B cell (primary cell): ENCODE data around the gene RIN3. TPM values are rescaled to one million over a fixed set of nuclear protein-coding genes. Genes with fewer than 3 reads are reported as not detected.
A peak's percentile ranks its signal among the peaks of the same experiment; 100 is the strongest.

Experiments used
- ATAC-seq: fragments of 200-7000 bp; cut with Tn5 transposase; one replicate; pipeline ENCODE4 v1.10.0; 2021; ENCODE audit warnings: low read depth, mild to moderate bottlenecking, moderate number of reproducible peaks, moderate library complexity
- CTCF ChIA-PET: fragments of 350-600 bp; sonication (Branson Sonifier 250); formaldehyde crosslinking; loops from one replicate; lab custom pipeline; 2021; ENCODE audit warnings: antibody characterized with exemption, inconsistent platforms; lab: Charles Lee
- POLR2A ChIA-PET: fragments of 350-600 bp; sonication (Branson Sonifier 250); formaldehyde crosslinking; loops from one replicate; lab custom pipeline; 2021; ENCODE audit warnings: antibody characterized with exemption; lab: Charles Lee
- DNase-seq: peaks from one replicate; pipeline ENCODE4 v3.0.0; 2013
- H2AFZ ChIP-seq: 2 replicates; pipeline ENCODE4 v1.6.1; 2012; ENCODE audit warnings: mild to moderate bottlenecking, low read depth, low read length; ENCODE audit not compliant: insufficient read depth, poor library complexity, severe bottlenecking
- H3K27ac ChIP-seq, 2 donors: 1 replicate in 1 of 2; 2 replicates in 1 of 2; pipeline ENCODE4 v1.5.1; 2012 to 2013; ENCODE audit warnings: low read length in 2 of 2, mild to moderate bottlenecking in 2 of 2, moderate library complexity in 1 of 2
- H3K27me3 ChIP-seq, 4 experiments: fragments of 200-600 bp in 1 of 4; sonication (generic) in 1 of 4; replicated peaks in 1 of 4; 1 replicate in 2 of 4; 2 replicates in 2 of 4; pipeline versions ENCODE4 v1.6.1 to v1.7.0; 2013 to 2016; ENCODE audit warnings: low read length in 3 of 4, mild to moderate bottlenecking in 2 of 4, mixed read lengths in 1 of 4, moderate library complexity in 1 of 4; ENCODE audit not compliant: insufficient read depth in 4 of 4, control insufficient read depth in 3 of 4; ENCODE audit errors: control extremely low read depth in 1 of 4
- H3K36me3 ChIP-seq, 2 experiments: replicated peaks in 1 of 2; 1 replicate in 1 of 2; 2 replicates in 1 of 2; pipeline versions ENCODE4 v1.6.1 to v1.7.1; 2013; ENCODE audit warnings: low read length in 1 of 2; ENCODE audit not compliant: insufficient read depth in 2 of 2, control insufficient read depth in 1 of 2; ENCODE audit errors: control extremely low read depth in 1 of 2, extremely low read depth in 1 of 2
- H3K4me1 ChIP-seq, 2 donors: fragments of 200-600 bp in 1 of 2; sonication (generic) in 1 of 2; 1 replicate in 1 of 2; 2 replicates in 1 of 2; pipeline versions ENCODE4 v1.5.1 to v1.6.1; 2013 to 2017; ENCODE audit warnings: low read length in 2 of 2; ENCODE audit not compliant: control insufficient read depth in 2 of 2, insufficient read depth in 2 of 2
- H3K4me2 ChIP-seq: replicated peaks from 2 replicates; pipeline ENCODE3; 2012; ENCODE audit warnings: mild to moderate bottlenecking, low read depth, low read length; ENCODE audit not compliant: poor library complexity, severe bottlenecking
- H3K4me3 ChIP-seq, 5 experiments: fragments of 200-600 bp in 1 of 5; sonication (generic) in 1 of 5; 1 replicate in 3 of 5; 2 replicates in 2 of 5; pipeline versions ENCODE4 v1.5.1 to v1.7.0; 2011 to 2016; ENCODE audit warnings: low read length in 4 of 5, mild to moderate bottlenecking in 4 of 5, low read depth in 2 of 5, control low read depth in 1 of 5, moderate library complexity in 1 of 5; ENCODE audit not compliant: insufficient read depth in 1 of 5; ENCODE audit errors: control extremely low read depth in 1 of 5, extremely low read depth in 1 of 5
- H3K79me2 ChIP-seq: fragments of 200-600 bp; sonication (generic); one replicate; pipeline ENCODE4 v1.6.0; 2016; ENCODE audit warnings: low read length; ENCODE audit not compliant: control insufficient read depth, insufficient read depth
- H3K9ac ChIP-seq: fragments of 200-600 bp; sonication (generic); 2 replicates; pipeline ENCODE4 v1.6.1; 2017; ENCODE audit warnings: mild to moderate bottlenecking, low read length, moderate library complexity
- H3K9me3 ChIP-seq, 3 donors: one replicate each; pipeline versions ENCODE4 v1.6.1 to v1.7.1; 2013; ENCODE audit warnings: low read length in 2 of 3; ENCODE audit not compliant: control insufficient read depth in 2 of 3, insufficient read depth in 1 of 3; ENCODE audit errors: control extremely low read depth in 1 of 3
- H4K20me1 ChIP-seq: 2 replicates; pipeline ENCODE4 v1.6.0; 2012; ENCODE audit warnings: mild to moderate bottlenecking, low read length; ENCODE audit not compliant: insufficient read depth, control insufficient read depth, poor library complexity, severe bottlenecking
- H3K27ac Mint-ChIP-seq: one replicate; pipeline ENCODE4 v1.8.0; 2021; ENCODE audit warnings: mixed read lengths
- H3K27me3 Mint-ChIP-seq: one replicate; pipeline ENCODE4 v1.8.0; 2021; ENCODE audit warnings: mixed read lengths
- H3K4me1 Mint-ChIP-seq: one replicate; pipeline ENCODE4 v1.8.0; 2021; ENCODE audit warnings: mixed read lengths
- H3K4me3 Mint-ChIP-seq: one replicate; pipeline ENCODE4 v1.8.0; 2021; ENCODE audit warnings: mixed read lengths
- H3K9me3 Mint-ChIP-seq: one replicate; pipeline ENCODE4 v1.8.0; 2022; ENCODE audit warnings: mixed read lengths; ENCODE audit not compliant: insufficient read depth
- CTCF ChIP-seq: fragments of 200-600 bp; IDR thresholded peaks from one replicate; pipeline ENCODE4 v1.8.0; 2022; ENCODE audit warnings: antibody characterized with exemption, mild to moderate bottlenecking
- EZH2 ChIP-seq: IDR thresholded peaks from 2 replicates; pipeline ENCODE4 v1.6.1; 2012; ENCODE audit warnings: borderline replicate concordance, low read depth, mild to moderate bottlenecking, moderate library complexity, low read length; ENCODE audit not compliant: insufficient read depth, poor library complexity, severe bottlenecking
- WGBS: methylation state at CpG from one replicate; pipeline ENCODE4 v1.1.5; 2013; ENCODE audit warnings: missing lambda C conversion rate; ENCODE audit not compliant: insufficient coverage; 5-methylcytosine and 5-hydroxymethylcytosine counted together
- intact Hi-C: fragments of 100-400 bp; cut with micrococcal nuclease; formaldehyde crosslinking; loops from one replicate; pipeline ENCODE4 v1.10.0; 2022
- polyA plus RNA-seq: library from polyadenylated mRNA; depleted of rRNA; stranded (reverse); fragments of >200 nt; gene quantifications from 2 replicates; pipeline ENCODE4 v1.2.3, GENCODE V29; 2012
- total RNA-seq, 2 donors: library from RNA; stranded (reverse); fragments of 120-200 nt in 1 of 2; gene quantifications; 1 replicate in 1 of 2; 2 replicates in 1 of 2; pipeline versions ENCODE4 v1.2.3 to v1.2.4, GENCODE V29; 2013 to 2022

RIN3 gene
- total and polyA plus RNA-seq, 2 donors (not counting 1 experiment from before 2014, with no cell fraction given), result 62.1 to 123 TPM

- peak overlapping the region in 4 of 5 experiments; percentile 21 to 50 (median 30) for H3K4me3 ChIP-seq
- intact Hi-C loops, result loop anchor here (1.0 to 2.0 kb wide), 2 partner anchors 18 to 19 kb away; no protein-coding TSS in a partner anchor
- H3K27me3 ChIP-seq, result no peaks in the 10 kb centered on the region
- peaks cover 45% of the 10 kb centered on the region for H3K4me1 Mint-ChIP-seq
- H3K27ac ChIP-seq, result no peak overlapping the region
- peaks cover 8% of the 10 kb centered on the region for H3K79me2 ChIP-seq
- H4K20me1 ChIP-seq, result no peaks in the 10 kb centered on the region
- H3K36me3 ChIP-seq, result no peaks in the 10 kb centered on the region
- no peaks in the 10 kb centered on the region for H3K9me3 Mint-ChIP-seq
- H3K4me2 ChIP-seq, result peak overlapping the region; percentile 61
- TF ChIP-seq CTCF, result no peak
- TF ChIP-seq EZH2, result no peak
- H3K4me3 Mint-ChIP-seq, result peak overlapping the region; percentile 75
- H3K27me3 Mint-ChIP-seq, result no peaks in the 10 kb centered on the region
- H3K9me3 ChIP-seq, result peaks cover 0 to 7% (median 0%) of the 10 kb centered on the region in 3 donors
- H3K9ac ChIP-seq, result peak overlapping the region; percentile 19
- ATAC-seq (no peak), DNase-seq (no peak)
- ChIA-PET POLR2A (interaction anchor here (0.7 to 1.4 kb wide), 3 partner anchors 17 to 48 kb away, joined by 3 to 9 read pairs (median 3); no protein-coding TSS in a partner anchor), CTCF (interaction anchor here (0.6 to 1.2 kb wide), 8 partner anchors 12 to 93 kb away, joined by 3 to 4 read pairs (median 4); no protein-coding TSS in a partner anchor)
- no peak overlapping the region for H2AFZ ChIP-seq
- peaks cover 31 to 33% of the 10 kb centered on the region in 2 donors for H3K4me1 ChIP-seq
- peak overlapping the region; percentile 79 for H3K27ac Mint-ChIP-seq
Observed at GRCh38 chr14:92633724-92634123, 120.1 kb downstream of the RIN3 start.

GRCh38 chr14:92635031-92635430 is 121.5 kb downstream of the RIN3 start:
- ChIA-PET CTCF (interaction anchor here (0.5 to 2.5 kb wide), 5 partner anchors 21 to 158 kb away, joined by 3 to 10 read pairs (median 5); no protein-coding TSS in a partner anchor), POLR2A (interaction anchor here (1.2 to 1.4 kb wide), 2 partner anchors 16 to 42 kb away, joined by 3 read pairs; no protein-coding TSS in a partner anchor)
- H3K27ac Mint-ChIP-seq, result peak overlapping the region; percentile 59
- ATAC-seq, result peak; percentile 40
- no peaks in the 10 kb centered on the region for H3K9me3 Mint-ChIP-seq
- peak overlapping the region; percentile 61 for H3K4me3 Mint-ChIP-seq
- intact Hi-C loops, result no loop called here
- peaks cover 0 to 3% (median 0%) of the 10 kb centered on the region in 3 donors for H3K9me3 ChIP-seq
- no peaks in the 10 kb centered on the region for H3K27me3 ChIP-seq
- peaks cover 41% of the 10 kb centered on the region for H3K4me1 Mint-ChIP-seq
- H2AFZ ChIP-seq, result no peak overlapping the region
- H3K36me3 ChIP-seq, result peaks cover 0 to 3% of the 10 kb centered on the region in 2 experiments
- H3K4me2 ChIP-seq, result peak overlapping the region; percentile 55
- H3K27me3 Mint-ChIP-seq, result no peaks in the 10 kb centered on the region
- H3K9ac ChIP-seq, result peak overlapping the region; percentile 6
- no peak for TF ChIP-seq CTCF
- no peak for TF ChIP-seq EZH2
- peak overlapping the region in 2 of 5 experiments; percentile 8 to 19 for H3K4me3 ChIP-seq
- no peak overlapping the region for H3K27ac ChIP-seq
- H3K79me2 ChIP-seq, result peaks cover 8% of the 10 kb centered on the region
- peaks cover 31 to 33% of the 10 kb centered on the region in 2 donors for H3K4me1 ChIP-seq
- no CpG with 5 or more reads among the region's 4 CpGs for WGBS
- no peaks in the 10 kb centered on the region for H4K20me1 ChIP-seq
- DNase-seq, result no peak
